GM18508 (cell line): ENCODE measurements around the gene TMEM94.
"Not testable (repeated sequence)": the region's sequence is repeated elsewhere in the genome, so short reads cannot be mapped to it uniquely, and the experiment has no call there.

Source experiments
- ATAC-seq: cut with Tn5 transposase; IDR thresholded peaks from one replicate; pipeline ENCODE4 v1.9.1; 2021; ENCODE audit warnings: moderate number of reproducible peaks; ENCODE audit not compliant: insufficient read depth, unreplicated experiment

TMEM94 gene

DNA sequence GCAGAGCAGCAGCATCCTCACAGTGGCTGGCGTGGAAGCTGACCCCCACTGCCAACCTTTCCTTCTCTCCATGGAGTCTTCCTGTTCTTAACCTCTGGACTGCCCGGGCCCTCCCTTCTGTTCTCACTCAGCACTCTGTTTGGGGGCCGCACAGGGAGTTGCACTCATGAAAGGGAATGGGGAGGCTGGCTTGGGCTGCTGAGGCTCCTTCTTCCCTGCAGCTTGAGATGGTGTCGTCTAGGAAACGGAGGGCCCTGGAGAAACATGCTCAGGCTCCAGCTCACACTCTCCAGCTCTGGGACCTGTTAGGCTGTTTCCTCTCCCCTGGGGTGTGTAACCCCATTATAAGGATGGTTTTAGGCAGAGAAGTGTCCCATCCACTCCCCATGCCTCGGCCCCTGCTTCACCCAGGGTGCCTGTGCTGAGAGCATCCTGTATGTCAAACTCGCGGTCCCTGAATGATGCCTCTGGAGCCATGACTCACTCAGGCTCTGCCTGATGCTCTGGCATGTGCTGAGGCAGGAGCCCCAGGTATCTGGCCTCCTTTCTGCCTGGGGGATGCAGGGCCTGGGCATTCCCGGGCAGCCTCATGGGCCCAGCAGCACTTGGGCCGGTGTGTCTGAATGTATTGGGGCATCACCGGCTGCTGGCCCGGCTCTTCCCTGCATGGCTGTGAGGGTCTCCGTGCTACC, 18.9 kb downstream of the TMEM94 start:
- ATAC-seq: no peak

DNA sequence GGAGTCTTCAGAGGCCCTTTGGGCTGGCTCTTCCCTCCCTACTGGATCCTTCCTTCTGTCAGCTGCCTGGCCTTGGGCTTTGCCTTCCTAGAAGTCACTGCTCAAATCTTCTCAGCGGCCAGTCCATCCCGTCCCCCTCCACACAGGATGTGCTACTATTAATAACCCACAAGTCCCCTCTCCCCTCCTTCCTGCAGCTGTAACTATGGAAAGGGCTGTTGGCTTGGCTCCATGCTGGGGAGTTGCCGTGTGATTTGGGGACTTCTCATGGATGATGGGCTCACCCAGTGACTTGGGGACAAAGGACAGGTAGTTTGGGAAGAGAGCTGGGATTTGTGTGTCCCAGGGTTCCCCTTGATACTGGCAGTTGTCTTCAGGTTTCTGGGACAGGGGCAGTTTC, 19.4 kb downstream of the TMEM94 start:
- ATAC-seq: no peak

DNA sequence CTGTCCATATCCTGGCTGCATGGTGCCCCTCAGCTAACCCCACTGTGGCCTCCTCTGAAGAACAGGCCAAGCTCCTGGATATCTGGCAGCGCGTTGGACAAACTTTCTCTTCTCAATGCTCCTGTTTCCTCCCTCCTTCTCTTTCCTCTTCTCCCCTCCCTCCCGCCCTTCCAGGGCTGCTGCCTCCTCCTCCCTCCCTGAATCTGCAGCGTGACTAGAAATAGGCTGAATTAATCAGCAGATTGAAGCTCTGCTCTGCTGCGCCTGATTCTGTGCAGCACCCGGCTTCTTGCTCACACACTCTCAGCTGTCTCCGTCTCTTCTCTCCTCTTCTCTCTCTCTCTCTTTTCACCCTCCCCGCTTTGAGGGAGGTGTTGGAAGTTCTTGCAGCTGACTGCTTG, 19.8 kb downstream of the TMEM94 start:
- ATAC-seq: no peak

DNA sequence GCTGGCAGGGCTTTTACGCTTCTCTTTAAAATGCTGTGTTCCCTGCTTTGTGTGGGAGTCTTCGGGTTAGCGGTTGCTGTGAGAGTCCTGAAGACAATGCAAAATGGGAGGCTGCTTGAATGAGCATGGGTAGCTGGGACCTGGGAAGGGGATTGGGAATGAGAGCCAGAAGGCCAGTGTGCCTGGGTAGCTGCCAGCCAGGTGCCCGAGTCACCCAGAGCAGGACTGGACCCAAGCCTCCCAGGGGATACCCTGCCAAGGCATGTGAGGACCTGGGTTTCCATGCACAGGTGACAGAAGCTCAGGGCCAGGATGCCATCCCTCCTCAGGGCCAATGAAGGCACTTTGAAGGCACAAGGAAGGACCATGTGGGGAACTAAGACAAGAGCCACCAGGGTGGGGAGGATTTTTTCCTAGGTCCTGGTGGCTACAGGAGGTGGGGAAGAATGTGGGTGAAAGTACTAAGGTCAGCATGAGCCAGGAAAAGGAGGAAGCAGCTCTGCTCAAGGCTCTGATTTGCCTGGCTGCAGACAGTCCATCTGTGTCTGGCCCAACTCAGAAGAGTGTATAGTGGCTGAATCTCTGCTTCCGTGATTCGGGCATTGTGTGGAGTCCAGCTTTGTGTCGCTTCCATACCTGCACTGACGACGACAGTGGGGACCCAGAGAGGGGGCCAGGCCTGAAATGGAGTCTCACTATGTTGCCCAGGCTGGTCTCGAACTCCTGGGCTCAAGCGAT, 20.5 kb downstream of the TMEM94 start:
- no peak for ATAC-seq

DNA sequence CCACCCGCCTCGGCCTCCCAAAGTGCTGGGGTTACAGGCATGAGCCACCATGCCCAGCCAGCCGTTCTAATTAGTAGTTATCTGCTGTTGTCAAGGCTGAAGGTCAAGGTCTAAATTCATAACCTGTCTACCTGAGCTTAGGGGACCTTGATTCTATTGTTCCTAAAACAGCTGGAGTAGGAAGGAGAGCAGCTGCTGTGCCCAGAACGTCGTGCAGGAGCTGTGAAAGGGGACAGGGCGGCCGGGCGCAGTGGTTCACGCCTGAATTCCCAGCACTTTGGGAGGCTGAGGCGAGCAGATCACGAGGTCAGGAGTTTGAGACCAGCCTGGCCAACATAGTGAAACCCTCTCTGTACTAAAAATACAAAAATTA, 21.0 kb downstream of the TMEM94 start:
- ATAC-seq: not testable (repeated sequence)

DNA sequence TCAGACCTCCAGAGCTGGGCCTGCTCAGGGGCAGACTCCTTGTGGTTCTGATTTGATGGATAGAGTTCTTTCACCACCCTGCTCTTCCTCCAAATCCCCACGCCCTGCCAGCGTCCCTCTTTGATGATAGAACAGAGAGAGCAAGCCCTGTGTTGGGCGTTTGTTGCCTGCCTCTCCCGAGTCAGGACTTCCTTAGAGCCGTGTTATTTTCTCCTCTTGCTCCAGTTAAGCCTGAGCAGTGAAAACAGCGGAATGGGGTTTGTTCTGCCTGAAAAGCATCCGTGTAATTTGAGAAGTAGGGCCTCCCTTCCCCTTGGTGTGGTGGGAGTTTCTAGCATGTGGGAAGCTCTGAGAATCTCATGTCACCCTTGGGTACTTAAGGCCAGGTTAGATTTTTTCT, 22.1 kb downstream of the TMEM94 start:
- no peak for ATAC-seq

DNA sequence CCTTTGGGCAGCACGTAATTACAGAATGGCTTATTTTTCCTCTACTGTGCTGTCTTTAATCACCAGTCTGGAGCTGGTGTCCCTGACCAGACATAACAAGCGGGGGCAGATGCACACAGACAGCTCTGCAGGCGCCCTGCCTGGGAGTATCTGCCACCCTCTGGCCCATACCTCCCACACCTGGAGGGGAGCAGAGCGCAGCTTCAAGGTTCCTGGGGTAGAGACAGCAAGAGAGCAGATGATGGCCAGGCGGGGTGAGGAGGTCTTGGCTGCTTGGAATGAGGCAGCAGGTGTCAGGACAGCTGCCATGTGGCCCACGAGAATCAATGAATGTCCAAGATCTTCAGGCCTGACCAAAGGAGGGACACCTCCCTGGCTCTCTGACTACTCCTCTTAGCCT, 23.8 kb downstream of the TMEM94 start:
- no peak for ATAC-seq

DNA sequence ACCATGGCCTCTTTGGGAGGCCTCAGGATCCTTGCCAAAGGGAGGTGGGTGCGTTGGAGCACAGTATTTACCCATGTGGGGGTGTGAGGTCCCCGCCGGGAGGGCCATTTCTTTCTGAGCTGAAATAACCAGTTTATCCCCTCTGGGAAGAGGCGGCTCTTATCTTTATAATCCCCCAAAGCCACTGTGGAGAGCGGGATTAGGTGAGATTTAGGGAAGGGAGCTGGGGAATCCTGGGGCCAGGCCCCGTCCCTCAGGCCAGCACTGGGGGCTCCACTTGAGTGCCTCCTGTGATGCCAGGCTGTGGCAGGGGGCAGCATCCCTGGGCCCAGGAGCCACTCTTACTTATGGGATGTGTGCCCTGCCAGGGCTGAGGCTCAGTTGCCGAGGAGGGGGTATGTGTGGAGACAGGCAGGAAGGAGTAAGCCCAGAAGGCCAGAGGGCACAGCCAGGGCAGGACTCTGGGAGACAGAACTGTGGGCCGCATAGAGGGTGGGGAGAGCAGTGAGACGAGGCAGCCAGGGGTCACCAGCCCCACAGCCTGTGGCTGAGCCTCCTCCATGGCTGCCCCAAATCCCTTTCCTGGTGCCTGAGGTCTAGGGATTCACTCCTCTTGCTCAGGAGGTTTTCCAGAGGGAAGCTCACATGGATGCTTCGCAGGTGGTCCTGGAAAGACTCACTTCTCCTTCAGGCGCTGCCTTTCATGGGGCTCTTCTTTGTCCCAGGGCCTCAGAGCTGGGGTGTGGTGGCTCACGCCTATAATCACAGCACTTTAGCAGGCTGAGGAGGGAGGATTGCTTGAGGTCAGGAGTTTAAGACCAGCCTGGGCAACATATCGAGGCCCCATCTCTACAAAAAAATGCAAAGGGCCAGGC, 25.0 kb downstream of the TMEM94 start:
- ATAC-seq: no peak

DNA sequence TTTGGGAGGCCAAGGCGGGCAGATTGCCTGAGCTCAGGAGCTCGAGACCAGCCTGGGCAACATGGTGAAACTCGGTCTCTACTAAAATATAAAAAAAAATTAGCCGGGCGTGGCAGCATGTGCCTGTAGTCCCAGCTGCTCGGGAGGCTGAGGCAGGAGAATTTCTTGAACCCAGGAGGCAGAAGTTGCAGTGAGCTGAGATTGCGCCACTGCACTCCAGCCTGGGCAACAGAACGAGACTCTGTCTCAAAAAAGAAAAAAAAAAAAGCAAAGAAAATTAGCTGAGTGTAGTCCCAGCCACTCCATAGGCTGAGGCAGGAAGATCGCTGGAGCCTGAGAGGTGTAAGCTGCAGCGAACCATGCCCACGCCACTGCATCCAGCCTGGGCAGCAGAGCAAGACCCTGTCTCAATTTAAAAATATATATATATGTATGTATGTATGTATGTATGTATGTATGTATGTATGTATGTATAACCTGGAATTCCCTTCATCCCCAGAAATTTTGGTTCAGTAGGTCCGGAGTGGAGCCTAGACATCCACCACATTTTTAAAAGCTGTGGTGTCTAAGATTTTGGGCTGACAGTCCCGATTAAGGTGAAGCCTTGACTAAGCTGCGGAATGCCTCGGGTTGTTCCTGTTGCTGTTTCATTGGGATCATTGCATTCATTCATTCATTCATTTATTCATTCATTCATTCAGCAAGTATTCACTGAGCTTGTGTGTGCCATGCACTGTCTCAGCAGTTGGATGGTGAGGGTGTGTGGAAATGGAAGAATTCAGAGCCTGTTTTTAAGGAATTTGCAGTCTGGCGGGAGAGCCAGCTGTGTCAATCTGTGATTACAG, 25.9 kb downstream of the TMEM94 start:
- no peak for ATAC-seq

DNA sequence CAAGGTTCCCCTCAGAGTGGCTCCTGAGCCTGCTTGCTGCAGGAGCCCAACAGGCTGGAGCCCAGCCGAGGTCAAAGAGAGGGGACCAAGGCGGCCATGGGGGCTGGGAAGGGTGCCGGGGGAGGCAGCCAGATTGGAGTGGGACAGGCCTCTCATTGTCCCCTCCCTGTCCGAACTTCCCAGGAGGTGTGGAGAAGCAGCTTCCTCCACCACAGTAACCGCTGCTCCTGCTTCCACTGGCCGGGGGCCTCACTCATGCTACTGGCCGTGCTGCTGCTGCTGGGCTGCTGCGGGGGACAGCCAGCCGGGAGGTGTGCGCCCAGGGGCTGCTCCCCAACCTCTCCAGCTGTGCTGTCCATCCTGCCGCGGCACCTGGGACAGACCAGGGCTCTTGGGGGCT, 29.3 kb downstream of the TMEM94 start:
- ATAC-seq: no peak

DNA sequence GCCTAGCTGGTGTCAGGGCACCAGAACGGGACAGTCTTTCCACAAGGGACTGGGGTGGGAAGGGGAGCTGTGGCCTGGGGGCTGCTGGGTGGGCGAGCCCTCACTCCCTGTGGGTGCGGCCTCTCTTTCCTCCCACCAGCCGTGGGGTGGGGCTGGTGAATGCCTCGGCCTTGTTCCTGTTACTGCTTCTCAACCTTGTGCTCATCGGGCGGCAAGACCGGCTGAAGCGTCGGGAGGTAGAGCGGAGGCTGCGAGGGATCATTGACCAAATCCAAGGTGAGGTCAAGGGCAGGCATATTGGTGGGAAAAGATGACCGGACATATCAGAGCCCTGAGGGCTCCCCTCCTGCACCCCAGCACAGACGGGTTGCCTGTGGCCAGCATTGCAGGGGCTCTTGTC, 29.7 kb downstream of the TMEM94 start:
- no peak for ATAC-seq

DNA sequence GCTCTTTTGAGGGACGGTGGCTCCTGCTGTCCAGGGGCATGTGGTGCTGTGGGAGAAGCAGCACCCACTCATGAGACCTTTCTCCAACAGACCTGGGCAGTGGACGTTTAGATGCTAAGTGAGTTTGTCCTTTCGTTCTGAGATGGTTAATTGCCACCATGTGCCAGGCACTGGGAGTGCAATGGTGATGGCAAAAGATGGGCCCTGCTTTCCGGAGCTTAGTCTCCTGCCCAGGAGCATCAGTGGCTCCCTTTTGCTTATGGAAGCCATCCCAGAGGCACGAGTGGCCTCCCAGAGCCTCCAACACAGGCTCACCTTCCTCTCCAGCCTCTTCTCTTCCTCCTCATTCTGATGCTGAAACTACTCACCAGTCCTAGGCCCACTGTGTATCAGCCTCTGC, 30.5 kb downstream of the TMEM94 start:
- ATAC-seq: no peak

DNA sequence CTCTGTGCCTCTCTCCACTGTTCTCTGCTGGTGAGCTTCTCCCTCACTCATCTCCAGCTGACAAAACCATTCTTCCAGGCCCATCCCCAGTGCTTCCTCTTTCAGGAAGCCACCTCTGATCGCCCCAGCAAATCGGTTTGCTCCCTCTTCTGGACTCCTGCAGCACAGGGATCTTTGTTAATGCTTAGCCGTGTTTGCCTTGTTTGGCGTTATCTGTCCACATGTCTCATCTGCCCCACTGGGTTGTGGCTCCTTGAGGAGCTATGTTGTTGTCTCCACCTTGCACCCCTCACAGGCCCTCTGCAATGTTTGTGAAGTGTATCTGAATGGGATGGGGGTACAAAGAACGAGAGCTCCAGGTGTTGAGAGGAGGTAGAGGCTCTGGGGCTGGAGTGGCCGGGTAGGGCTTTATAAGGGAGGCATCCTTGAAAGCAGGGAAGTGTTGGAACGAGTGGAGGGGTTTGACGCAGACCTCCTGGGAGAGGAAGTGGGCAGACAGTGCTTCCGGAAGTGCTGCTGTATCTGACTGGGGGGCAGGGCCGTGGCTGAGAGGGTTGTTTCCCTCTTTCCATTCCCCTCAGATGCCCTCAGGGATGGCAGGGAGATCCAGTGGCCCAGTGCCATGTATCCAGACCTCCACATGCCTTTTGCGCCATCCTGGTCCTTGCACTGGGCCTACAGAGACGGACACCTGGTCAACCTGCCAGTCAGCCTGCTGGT, 31.1 kb downstream of the TMEM94 start:
- ATAC-seq: no peak

DNA sequence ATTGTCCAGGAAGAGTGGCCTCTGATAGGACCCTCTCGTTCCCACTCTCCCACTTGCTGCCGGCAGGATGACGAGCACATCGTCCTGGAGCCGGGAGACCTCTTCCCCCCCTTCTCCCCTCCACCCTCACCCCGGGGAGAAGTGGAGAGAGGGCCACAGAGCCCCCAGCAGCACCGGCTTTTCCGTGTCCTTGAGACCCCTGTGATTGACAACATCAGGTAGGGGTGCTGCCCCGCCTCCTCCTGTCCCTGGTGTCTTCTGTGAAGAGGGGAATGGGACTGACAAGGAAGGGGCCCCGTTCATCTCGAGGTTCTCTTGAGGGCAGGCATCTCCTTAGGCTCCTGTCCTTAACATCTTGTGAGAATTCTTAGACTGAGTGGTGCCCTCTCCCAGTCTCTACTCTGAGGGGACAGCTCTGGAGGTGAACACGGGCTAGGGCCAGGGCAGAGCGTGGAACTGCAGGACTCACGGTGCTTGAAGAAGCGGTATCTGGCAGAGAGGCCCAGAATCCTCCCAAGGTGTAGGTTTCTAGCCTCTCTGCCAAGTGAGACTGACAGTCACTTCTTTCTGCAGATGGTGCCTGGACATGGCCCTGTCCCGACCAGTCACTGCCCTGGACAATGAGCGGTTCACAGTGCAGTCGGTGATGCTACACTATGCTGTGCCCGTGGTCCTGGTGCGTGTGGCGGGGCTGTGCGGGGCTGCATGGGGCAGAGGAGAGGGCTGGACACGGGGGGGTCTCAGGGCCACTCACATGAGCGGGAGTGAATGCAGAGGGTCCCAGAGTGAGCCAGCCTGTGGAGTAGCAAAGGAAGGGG, 32.5 kb downstream of the TMEM94 start:
- ATAC-seq: no peak

DNA sequence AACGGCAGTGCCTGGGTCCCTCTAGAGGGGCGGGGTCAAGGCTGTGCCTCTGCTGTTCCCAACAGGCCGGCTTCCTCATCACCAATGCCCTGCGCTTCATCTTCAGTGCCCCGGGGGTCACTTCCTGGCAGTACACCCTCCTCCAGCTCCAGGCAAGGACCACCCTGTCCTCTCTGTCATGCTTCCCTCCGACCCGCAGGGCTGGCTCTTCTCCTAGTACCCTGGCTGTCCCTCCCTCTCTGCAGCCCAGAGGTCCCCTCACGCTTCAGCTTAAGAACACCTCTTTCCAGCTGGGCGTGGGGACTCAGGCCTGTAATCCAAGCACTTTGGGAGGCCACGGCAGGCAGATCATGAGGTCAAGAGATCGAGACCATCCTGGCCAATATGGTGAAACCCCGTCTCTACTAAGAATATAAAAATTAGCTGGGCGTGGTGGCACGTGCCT, 33.1 kb downstream of the TMEM94 start:
- no peak for ATAC-seq

DNA sequence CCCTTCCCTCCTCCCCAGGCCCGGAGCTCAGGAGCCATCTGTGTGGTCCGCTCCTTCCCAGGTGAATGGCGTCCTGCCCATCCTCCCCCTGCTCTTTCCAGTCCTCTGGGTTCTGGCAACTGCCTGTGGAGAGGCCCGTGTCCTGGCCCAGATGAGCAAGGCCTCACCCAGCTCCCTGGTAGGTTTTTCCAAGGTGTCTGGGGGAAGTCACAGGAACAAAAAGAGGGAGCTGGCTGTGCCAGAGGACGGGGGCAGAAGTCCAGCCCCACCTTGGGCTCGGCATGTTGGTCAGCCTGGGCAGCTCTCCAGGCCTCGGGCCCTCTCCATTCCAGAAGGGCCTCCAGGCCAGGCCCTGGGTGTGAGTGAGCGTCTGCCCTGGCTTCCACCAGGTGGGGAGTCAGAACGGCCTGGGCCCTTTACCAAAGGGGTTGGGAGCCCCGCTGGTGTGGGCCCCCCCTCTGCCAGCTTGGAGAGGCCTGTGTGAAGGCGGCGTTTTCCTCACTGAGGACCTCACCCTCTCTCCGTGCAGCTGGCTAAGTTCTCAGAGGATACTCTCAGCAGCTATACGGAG, 33.8 kb downstream of the TMEM94 start:
- no peak for ATAC-seq

DNA sequence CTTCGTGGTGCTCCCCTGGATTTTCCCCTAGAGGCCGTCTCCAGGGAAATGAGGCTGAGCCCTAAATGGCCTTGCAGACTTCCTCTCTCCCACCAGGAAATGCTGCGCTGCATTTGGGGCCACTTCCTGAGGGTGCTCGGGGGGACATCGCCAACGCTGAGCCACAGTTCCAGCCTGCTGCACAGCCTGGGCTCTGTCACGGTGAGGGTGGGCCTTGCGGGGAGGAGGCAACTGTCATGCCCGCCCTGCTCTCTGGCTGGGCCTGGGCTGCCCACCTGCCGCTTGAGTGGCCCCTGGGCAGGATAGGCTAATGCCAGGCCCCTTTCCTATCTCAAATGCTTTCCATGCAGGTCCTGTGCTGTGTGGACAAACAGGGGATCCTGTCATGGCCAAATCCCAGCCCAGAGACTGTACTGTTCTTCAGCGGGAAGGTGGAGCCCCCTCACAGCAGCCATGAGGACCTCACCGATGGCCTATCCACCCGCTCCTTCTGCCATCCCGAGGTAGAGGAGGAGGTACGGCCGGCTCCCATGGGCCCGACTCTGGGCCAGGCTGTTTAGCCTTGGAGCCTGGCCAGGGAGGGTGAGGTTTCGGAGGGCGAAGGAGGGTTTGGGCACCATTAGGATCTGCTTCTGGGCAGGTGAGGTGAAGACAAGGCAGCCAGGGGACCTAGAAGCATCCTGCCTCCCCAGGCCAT, 34.7 kb downstream of the TMEM94 start:
- ATAC-seq: no peak

DNA sequence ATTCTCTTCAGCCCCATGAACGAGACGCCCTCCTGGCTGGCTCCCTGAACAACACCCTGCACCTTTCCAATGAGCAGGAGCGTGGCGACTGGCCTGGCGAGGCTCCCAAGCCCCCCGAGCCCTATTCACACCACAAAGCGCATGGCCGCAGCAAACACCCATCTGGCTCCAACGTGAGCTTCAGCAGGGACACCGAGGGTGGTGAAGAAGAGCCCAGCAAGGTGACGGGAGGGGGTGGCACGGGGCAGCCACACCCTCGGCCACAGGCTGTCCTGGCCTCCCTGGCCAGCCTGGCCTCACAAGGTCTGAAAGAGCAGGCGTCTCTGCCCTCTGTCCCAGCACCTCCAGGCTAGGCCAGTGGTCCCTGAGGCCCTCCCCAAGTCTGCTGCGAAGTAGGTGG, 35.2 kb downstream of the TMEM94 start:
- ATAC-seq: no peak
